HG03095 (cell line): ENCODE measurements around the gene CRTC2.
"Not testable (repeated sequence)": the region's sequence is repeated elsewhere in the genome, so short reads cannot be mapped to it uniquely, and the experiment has no call there.

Experiments used
- ATAC-seq: cut with Tn5 transposase; IDR thresholded peaks from one replicate; pipeline ENCODE4 v1.9.1; 2021; ENCODE audit warnings: moderate library complexity; ENCODE audit not compliant: unreplicated experiment

Gene CRTC2

GRCh38 chr1:153958111-153958960 is at the start of gene CRTC2:
Gene CRTC2, minus strand, starts transcription at chr1:153958612. Its CDS starts 115 bp downstream, at chr1:153958497.
- ATAC-seq = peak; percentile 68

GRCh38 chr1:154006136-154006535 is 47.7 kb upstream of the CRTC2 start:
- no peak for ATAC-seq

GRCh38 chr1:154000420-154000819 is 42.0 kb upstream of the CRTC2 start:
- ATAC-seq = no peak

- not testable (repeated sequence) for ATAC-seq
These were observed 38.5 kb upstream of the CRTC2 start for GRCh38 chr1:153996882-153997281.

- no peak for ATAC-seq
These were observed 37.2 kb upstream of the CRTC2 start for GRCh38 chr1:153995640-153996039.

- no peak for ATAC-seq
These were observed 36.8 kb upstream of the CRTC2 start for GRCh38 chr1:153995202-153995601.

- no peak for ATAC-seq
These were observed 33.4 kb upstream of the CRTC2 start for GRCh38 chr1:153991806-153992205.

- no peak for ATAC-seq
These were observed 32.8 kb upstream of the CRTC2 start for GRCh38 chr1:153991151-153991630.

GRCh38 chr1:153990468-153991150 is 32.2 kb upstream of the CRTC2 start, which contains the start of gene RPS27:
Gene RPS27, plus strand, starts transcription at chr1:153990762. Its CDS starts 35 bp downstream, at chr1:153990797.
- no peak for ATAC-seq

- ATAC-seq = no peak
These were observed 29.2 kb upstream of the CRTC2 start for GRCh38 chr1:153987621-153988020.

- no peak for ATAC-seq
These were observed 27.7 kb upstream of the CRTC2 start, which contains the start of gene RAB13 for GRCh38 chr1:153985941-153986761. Gene RAB13, minus strand, starts transcription at chr1:153986339. Its CDS starts 103 bp downstream, at chr1:153986236.

- no peak for ATAC-seq
These were observed 27.0 kb upstream of the CRTC2 start for GRCh38 chr1:153985341-153985912.

GRCh38 chr1:153984123-153984894 is 25.9 kb upstream of the CRTC2 start:
- ATAC-seq = no peak

- ATAC-seq = not testable (repeated sequence)
These were observed 23.3 kb upstream of the CRTC2 start for GRCh38 chr1:153981735-153982134.

- ATAC-seq = not testable (repeated sequence)
These were observed 20.7 kb upstream of the CRTC2 start for GRCh38 chr1:153979091-153979490.

- no peak for ATAC-seq
These were observed 20.0 kb upstream of the CRTC2 start for GRCh38 chr1:153978274-153978909.

- peak; percentile 70 for ATAC-seq
These were observed 19.1 kb upstream of the CRTC2 start, which contains the start of gene JTB for GRCh38 chr1:153977250-153978240. Gene JTB, minus strand, starts transcription at chr1:153977674. Its CDS starts 422 bp downstream, at chr1:153977252.

- ATAC-seq = no peak
These were observed 18.4 kb upstream of the CRTC2 start for GRCh38 chr1:153976819-153977249.
